ENCODE data around the gene PRKG1. TPM values are rescaled to one million over a fixed set of nuclear protein-coding genes. Genes with fewer than 3 reads are reported as not detected.

The PRKG1 gene
- total RNA-seq, 4 donors from 2014 or later = 17.1 to 36.4 (median 25.8) TPM

GRCh38 chr10:51886438-51887068, 812.3 kb downstream of the PRKG1 start:
- peak; percentile 48 for ATAC-seq (ENCODE audit: low FRiP score)
- no peak for DNase-seq (ENCODE audit: low spot score)
- no peak for TF ChIP-seq CTCF (IDR thresholded peaks at IDR 0.05)

- no peak for TF ChIP-seq CTCF (IDR thresholded peaks at IDR 0.05)
- DNase-seq (ENCODE audit: low spot score) = no peak
- ATAC-seq (ENCODE audit: low FRiP score) = no peak
Observed at GRCh38 chr10:51888263-51888662, 814.0 kb downstream of the PRKG1 start.

GRCh38 chr10:51892313-51892712, 818.0 kb downstream of the PRKG1 start:
- TF ChIP-seq CTCF (IDR thresholded peaks at IDR 0.05) = no peak
- ATAC-seq (ENCODE audit: low FRiP score) (no peak), DNase-seq (ENCODE audit: low spot score) (no peak)

GRCh38 chr10:51892965-51893658, 818.8 kb downstream of the PRKG1 start:
- DNase-seq (ENCODE audit: low spot score) (no peak), ATAC-seq (ENCODE audit: low FRiP score) (no peak)
- no peak for TF ChIP-seq CTCF (IDR thresholded peaks at IDR 0.05)

- TF ChIP-seq CTCF (IDR thresholded peaks at IDR 0.05) = no peak
- DNase-seq (ENCODE audit: low spot score) (peak; percentile 28), ATAC-seq (ENCODE audit: low FRiP score) (peak; percentile 86)
Observed at GRCh38 chr10:51894771-51895578, 820.7 kb downstream of the PRKG1 start.

GRCh38 chr10:51896849-51897248, 822.6 kb downstream of the PRKG1 start:
- ATAC-seq (ENCODE audit: low FRiP score) = no peak
- TF ChIP-seq CTCF (IDR thresholded peaks at IDR 0.05) = no peak
- no peak for DNase-seq (ENCODE audit: low spot score)

Data from omental fat pad (tissue), 4 donors.